Stomach (tissue), 9 donors: ENCODE data around the gene MPC1. TPM values are rescaled to one million over a fixed set of nuclear protein-coding genes. Genes with fewer than 3 reads are reported as not detected.

Experiments used
- DNase-seq, 2 donors: peaks; one replicate each; pipeline versions ENCODE4 v3.0.0 to v3.0.0-alpha.2; 2013 to 2019
- H3K27ac ChIP-seq, 5 donors: fragments of 200-600 bp in 4 of 5; sonication (generic) in 4 of 5; one replicate each; pipeline ENCODE4 v1.5.1; 2013 to 2019; ENCODE audit warnings: mild to moderate bottlenecking in 1 of 5, moderate library complexity in 1 of 5
- H3K27me3 ChIP-seq, 3 donors: fragments of 200-600 bp; sonication (generic); one replicate each; pipeline ENCODE4 v1.5.1; 2017 to 2019; ENCODE audit warnings: mixed run types in 1 of 3
- H3K36me3 ChIP-seq, 4 donors: fragments of 200-600 bp; sonication (generic); 1 replicate in 3 of 4; 2 replicates in 1 of 4; pipeline ENCODE4 v1.5.1; 2016 to 2019
- H3K4me1 ChIP-seq, 4 donors: fragments of 200-600 bp; sonication (generic); one replicate each; pipeline ENCODE4 v1.5.1; 2016 to 2019
- H3K4me3 ChIP-seq, 4 donors: fragments of 200-600 bp; sonication (generic) in 3 of 4; one replicate each; pipeline ENCODE4 v1.5.1; 2016 to 2019; ENCODE audit warnings: mild to moderate bottlenecking in 1 of 4
- H3K9me3 ChIP-seq, 4 donors: fragments of 200-600 bp; sonication (generic); one replicate each; pipeline ENCODE4 v1.5.1; 2016 to 2019
- EP300 ChIP-seq: sonication (generic); formaldehyde crosslinking; IDR thresholded peaks from one replicate; pipeline ENCODE4 v1.6.1; 2017; ENCODE audit warnings: antibody characterized with exemption
- POLR2A ChIP-seq, 4 donors: fragments of 450-650 bp; IDR thresholded peaks; one replicate each; pipeline ENCODE4 v1.6.1; 2016; ENCODE audit warnings: antibody characterized with exemption in 4 of 4, control low read depth in 2 of 4, mild to moderate bottlenecking in 1 of 4, moderate library complexity in 1 of 4
- POLR2AphosphoS5 ChIP-seq, 3 donors: sonication (generic); formaldehyde crosslinking; IDR thresholded peaks; one replicate each; pipeline ENCODE4 v1.6.1; 2016; ENCODE audit warnings: antibody characterized with exemption in 3 of 3
- whole genome bisulfite sequencing, 5 donors: extraction: QIAGEN DNeasy Blood & Tissue Kit in 3 of 5; methylation state at CpG; one replicate each; pipeline versions ENCODE4 v1.1.5 to v1.1.7; 2013 to 2018; 5-methylcytosine and 5-hydroxymethylcytosine counted together
- intact Hi-C: fragments of 100-400 bp; cut with DNase I; formaldehyde crosslinking; loops from one replicate; pipeline ENCODE4 v1.15.1; 2023; ENCODE audit warnings: low total_unique reads
- polyA plus RNA-seq, 3 donors: library from polyadenylated mRNA; stranded (reverse); fragments of 200-250 nt; gene quantifications; one replicate each; pipeline ENCODE4 v1.2.3, GENCODE V29; 2013
- total RNA-seq, 5 donors: library from RNA; depleted of rRNA; stranded (reverse); fragments of >200 nt; gene quantifications; one replicate each; pipeline versions ENCODE4 v1.1.0 to v1.2.3, GENCODE V29; 2014 to 2016
- TF ChIP-seq, protein P1 (sequence below), 7 experiments: fragments of 450-650 bp in 4 of 7; fragments of 200-600 bp in 3 of 7; sonication (generic) in 3 of 7; IDR thresholded peaks; one replicate each; pipeline ENCODE4 v1.5.1; 2016 to 2019; ENCODE audit warnings: antibody characterized with exemption in 7 of 7, control low read depth in 2 of 7, mild to moderate bottlenecking in 1 of 7
- donor health status: healthy with polysubstance abuse.
- donor health status: Bipolar disorder and iron deficiency.
- donor health status: healthy.

Gene MPC1
- total and polyA plus RNA-seq, 8 donors, result 48.4 to 188 (median 92.0) TPM

DNA sequence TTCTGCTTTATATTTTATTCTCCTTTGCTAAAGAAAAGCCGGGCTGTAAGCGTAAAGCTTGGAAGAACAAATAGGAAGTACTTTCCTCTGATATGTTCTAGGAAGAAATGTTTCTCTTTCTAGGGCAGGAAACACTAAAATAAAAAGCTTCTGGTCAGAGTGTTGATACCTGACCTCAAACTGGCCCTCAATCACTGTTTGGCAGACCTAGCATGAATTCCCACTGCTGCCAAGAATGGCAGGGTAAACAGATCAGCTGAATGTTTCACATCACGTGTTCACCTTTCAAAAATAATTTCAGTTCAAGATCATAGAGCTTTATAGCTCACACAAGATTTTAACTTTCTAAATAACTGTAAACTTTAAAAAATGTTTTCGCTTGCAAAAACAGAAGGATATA, 2.9 kb downstream of the MPC1 start:
- Histone ChIP-seq H3K4me1 (peaks cover 15 to 43% (median 39%) of the 10 kb centered on the region in 4 donors), H3K36me3 (no peaks in the 10 kb centered on the region), H3K27me3 (no peaks in the 10 kb centered on the region), H3K27ac (peak overlapping the region in 2 of 5 donors; percentile 17 to 28), H3K4me3 (no peak overlapping the region), H3K9me3 (no peaks in the 10 kb centered on the region)
- 34 to 70% (median 44%) methylated on average over 4 of the region's 4 CpGs for WGBS, 5 donors
- TF ChIP-seq EP300 (no peak), POLR2AphosphoS5 (IDR thresholded peaks at IDR 0.05) (peak in 2 of 3 donors; percentile 6 to 73), POLR2A (IDR thresholded peaks at IDR 0.05) (no peak)
- TF ChIP-seq, protein P1, sequence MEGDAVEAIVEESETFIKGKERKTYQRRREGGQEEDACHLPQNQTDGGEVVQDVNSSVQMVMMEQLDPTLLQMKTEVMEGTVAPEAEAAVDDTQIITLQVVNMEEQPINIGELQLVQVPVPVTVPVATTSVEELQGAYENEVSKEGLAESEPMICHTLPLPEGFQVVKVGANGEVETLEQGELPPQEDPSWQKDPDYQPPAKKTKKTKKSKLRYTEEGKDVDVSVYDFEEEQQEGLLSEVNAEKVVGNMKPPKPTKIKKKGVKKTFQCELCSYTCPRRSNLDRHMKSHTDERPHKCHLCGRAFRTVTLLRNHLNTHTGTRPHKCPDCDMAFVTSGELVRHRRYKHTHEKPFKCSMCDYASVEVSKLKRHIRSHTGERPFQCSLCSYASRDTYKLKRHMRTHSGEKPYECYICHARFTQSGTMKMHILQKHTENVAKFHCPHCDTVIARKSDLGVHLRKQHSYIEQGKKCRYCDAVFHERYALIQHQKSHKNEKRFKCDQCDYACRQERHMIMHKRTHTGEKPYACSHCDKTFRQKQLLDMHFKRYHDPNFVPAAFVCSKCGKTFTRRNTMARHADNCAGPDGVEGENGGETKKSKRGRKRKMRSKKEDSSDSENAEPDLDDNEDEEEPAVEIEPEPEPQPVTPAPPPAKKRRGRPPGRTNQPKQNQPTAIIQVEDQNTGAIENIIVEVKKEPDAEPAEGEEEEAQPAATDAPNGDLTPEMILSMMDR (IDR thresholded peaks at IDR 0.05), result no peak
- intact Hi-C loops, result no loop called here
- DNase-seq, result peak; percentile 39 to 75

DNA sequence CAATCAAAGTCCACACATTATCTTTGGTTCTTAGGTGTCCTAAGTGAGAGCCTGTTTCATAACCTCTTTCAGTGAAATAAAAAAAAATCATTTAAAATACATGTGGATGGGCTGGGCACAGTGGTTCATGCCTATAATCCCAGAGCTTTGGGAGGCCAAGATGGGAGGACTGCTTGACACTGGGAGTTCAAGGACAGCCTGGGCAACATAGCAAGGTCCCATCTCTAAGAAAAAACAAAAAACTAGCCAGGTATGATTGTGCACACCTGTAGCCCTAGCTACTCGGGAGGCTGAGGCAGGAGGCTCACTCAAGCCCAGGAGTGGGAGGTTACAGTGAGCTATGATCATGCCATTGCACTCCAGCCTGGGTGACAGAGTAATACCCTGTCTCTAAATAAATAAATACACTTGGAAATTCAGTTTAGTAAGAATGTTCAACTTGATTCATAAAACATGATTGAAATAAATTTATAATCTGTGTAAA, 3.6 kb downstream of the MPC1 start:
- Histone ChIP-seq H3K27me3 (no peaks in the 10 kb centered on the region), H3K9me3 (no peaks in the 10 kb centered on the region), H3K36me3 (no peaks in the 10 kb centered on the region), H3K4me3 (no peak overlapping the region), H3K4me1 (peaks cover 13 to 41% (median 36%) of the 10 kb centered on the region in 4 donors), H3K27ac (peak overlapping the region in 2 of 5 donors; percentile 17 to 28)
- TF ChIP-seq POLR2AphosphoS5 (IDR thresholded peaks at IDR 0.05) (no peak), EP300 (no peak), POLR2A (IDR thresholded peaks at IDR 0.05) (no peak)
- TF ChIP-seq, protein P1 (IDR thresholded peaks at IDR 0.05), result no peak
- WGBS, 5 donors, result 87 to 100% (median 91%) methylated on average over 1 of the region's 1 CpG
- intact Hi-C loops, result no loop called here
- DNase-seq, result no peak

DNA sequence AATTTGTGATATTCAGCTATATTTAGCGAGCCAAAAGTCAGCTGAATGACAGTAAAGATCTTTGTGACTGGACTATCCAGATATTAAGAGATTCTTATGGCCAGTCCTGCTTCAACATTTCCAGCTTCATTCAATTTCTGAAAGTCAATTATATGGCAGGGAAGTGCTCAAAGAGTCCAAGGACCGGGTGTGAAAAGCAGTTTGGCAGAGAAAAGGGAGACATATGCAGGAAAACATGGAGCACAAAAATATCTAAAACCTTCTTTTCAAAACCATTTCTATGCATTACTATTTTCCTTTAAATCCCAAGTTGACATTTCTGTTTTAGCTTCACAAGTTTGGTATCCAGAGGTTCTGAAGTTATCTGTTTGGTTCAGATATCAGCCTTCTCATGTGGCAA, 5.0 kb downstream of the MPC1 start:
- WGBS, 5 donors, result 44 to 73% (median 45%) methylated on average over 2 of the region's 2 CpGs
- no peak for DNase-seq
- no peaks in the 10 kb centered on the region for H3K9me3 ChIP-seq
- TF ChIP-seq, protein P1 (IDR thresholded peaks at IDR 0.05), result no peak
- TF ChIP-seq POLR2A (IDR thresholded peaks at IDR 0.05), result no peak
- no peak overlapping the region for H3K4me3 ChIP-seq
- H3K27ac ChIP-seq, result no peak overlapping the region
- no peaks in the 10 kb centered on the region for H3K36me3 ChIP-seq
- intact Hi-C loops, result no loop called here
- no peaks in the 10 kb centered on the region for H3K27me3 ChIP-seq
- H3K4me1 ChIP-seq, result peaks cover 10 to 37% (median 27%) of the 10 kb centered on the region in 4 donors

DNA sequence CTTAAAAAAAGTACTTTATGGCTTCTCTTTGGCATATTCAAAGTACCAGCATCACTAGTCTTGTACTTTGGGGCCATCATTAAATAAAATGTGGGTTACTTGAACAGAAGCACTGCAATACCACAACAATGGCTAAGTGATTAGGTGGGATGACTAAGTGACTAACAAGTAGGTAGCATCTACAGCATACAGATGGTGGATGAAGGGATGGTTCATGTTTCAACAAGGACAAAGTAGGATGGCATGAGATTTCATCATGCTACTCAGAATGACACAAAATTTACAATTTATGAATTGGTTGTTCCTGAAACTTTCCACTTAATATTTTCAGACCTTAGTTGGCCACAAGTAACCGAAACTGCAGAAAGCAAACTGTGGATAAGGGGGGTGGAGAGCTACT, 7.7 kb downstream of the MPC1 start:
- H3K36me3 ChIP-seq, result no peaks in the 10 kb centered on the region
- H3K27ac ChIP-seq, result no peak overlapping the region
- peaks cover 6 to 23% (median 13%) of the 10 kb centered on the region in 4 donors for H3K4me1 ChIP-seq
- 86 to 97% (median 96%) methylated on average over 1 of the region's 1 CpG for WGBS, 5 donors
- intact Hi-C loops, result no loop called here
- TF ChIP-seq EP300, result no peak
- TF ChIP-seq, protein P1 (IDR thresholded peaks at IDR 0.05), result no peak
- TF ChIP-seq POLR2AphosphoS5 (IDR thresholded peaks at IDR 0.05), result no peak
- TF ChIP-seq POLR2A (IDR thresholded peaks at IDR 0.05), result no peak
- H3K9me3 ChIP-seq, result no peaks in the 10 kb centered on the region
- H3K4me3 ChIP-seq, result no peak overlapping the region
- H3K27me3 ChIP-seq, result no peaks in the 10 kb centered on the region
- DNase-seq, result no peak
